ENCODE data around the gene MICALL2.

DNA sequence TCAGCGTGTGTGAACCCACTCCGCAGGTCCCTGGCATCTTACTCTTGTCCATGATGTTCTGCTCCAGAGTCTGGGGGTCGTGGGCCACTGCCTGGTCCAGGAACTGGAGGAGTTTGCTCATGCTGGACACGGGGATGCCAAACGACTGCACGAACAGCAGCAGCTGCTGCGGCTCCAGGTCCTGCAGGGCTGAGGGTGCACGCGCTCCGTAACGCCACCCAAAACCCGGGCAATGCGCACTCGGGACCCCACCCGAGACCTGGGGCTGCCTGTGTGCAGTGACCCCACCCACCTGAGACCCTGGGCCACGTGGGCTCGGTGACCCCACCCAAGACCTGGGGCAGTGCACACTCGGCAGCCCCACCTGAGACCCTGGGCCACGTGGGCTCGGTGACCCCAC is 22.0 kb upstream of the MICALL2 start:
- TF ChIP-seq, protein P1, sequence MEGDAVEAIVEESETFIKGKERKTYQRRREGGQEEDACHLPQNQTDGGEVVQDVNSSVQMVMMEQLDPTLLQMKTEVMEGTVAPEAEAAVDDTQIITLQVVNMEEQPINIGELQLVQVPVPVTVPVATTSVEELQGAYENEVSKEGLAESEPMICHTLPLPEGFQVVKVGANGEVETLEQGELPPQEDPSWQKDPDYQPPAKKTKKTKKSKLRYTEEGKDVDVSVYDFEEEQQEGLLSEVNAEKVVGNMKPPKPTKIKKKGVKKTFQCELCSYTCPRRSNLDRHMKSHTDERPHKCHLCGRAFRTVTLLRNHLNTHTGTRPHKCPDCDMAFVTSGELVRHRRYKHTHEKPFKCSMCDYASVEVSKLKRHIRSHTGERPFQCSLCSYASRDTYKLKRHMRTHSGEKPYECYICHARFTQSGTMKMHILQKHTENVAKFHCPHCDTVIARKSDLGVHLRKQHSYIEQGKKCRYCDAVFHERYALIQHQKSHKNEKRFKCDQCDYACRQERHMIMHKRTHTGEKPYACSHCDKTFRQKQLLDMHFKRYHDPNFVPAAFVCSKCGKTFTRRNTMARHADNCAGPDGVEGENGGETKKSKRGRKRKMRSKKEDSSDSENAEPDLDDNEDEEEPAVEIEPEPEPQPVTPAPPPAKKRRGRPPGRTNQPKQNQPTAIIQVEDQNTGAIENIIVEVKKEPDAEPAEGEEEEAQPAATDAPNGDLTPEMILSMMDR (IDR thresholded peaks at IDR 0.05) = no peak
- no peak for TF ChIP-seq POLR2A (IDR thresholded peaks at IDR 0.05)

All from testis (tissue), 2 donors.